ENCODE results near the gene LSP1. TPM values are rescaled to one million over a fixed set of nuclear protein-coding genes. Genes with fewer than 3 reads are reported as not detected.
"Not testable (repeated sequence)": the region's sequence is repeated elsewhere in the genome, so short reads cannot be mapped to it uniquely, and the experiment has no call there.

Gene LSP1, protein sequence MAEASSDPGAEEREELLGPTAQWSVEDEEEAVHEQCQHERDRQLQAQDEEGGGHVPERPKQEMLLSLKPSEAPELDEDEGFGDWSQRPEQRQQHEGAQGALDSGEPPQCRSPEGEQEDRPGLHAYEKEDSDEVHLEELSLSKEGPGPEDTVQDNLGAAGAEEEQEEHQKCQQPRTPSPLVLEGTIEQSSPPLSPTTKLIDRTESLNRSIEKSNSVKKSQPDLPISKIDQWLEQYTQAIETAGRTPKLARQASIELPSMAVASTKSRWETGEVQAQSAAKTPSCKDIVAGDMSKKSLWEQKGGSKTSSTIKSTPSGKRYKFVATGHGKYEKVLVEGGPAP
- total RNA-seq (100 to 1,000 TPM in 8 of 9 donors, 1 to 10 TPM in 1; 4.0 to 323 (median 245) TPM), polyA plus RNA-seq (1,000 to 10,000 TPM in 1 of 3 donors, 100 to 1,000 TPM in 2; 319 to 1,341 (median 324) TPM)
- long read RNA-seq, donor 1, partial matches to known transcripts, result 13,879 of 16,825 reads
- long read RNA-seq, donor 1, other reads (novel, unspliced or antisense), result 2,946 of 16,825 reads
- long read RNA-seq, donor 2, partial matches to known transcripts, result 18,541 of 21,575 reads
- long read RNA-seq, donor 2, other reads (novel, unspliced or antisense), result 3,033 of 21,575 reads
- long read RNA-seq, donor 3, partial matches to known transcripts, result 201 of 459 reads
- long read RNA-seq, donor 3, other reads (novel, unspliced or antisense), result 258 of 459 reads
- long read RNA-seq, donor 4, transcript LSP1-203 (11 exons, 1,785 nt), result major isoform, 50 of 148 reads
- long read RNA-seq, donor 4, transcript LSP1-204 (11 exons, 2,640 nt), result minor isoform, 14 of 148 reads
- long read RNA-seq, donor 4, partial matches to known transcripts, result 30 of 148 reads
- long read RNA-seq, donor 4, other reads (novel, unspliced or antisense), result 51 of 148 reads
- long read RNA-seq, donor 5, transcript LSP1-201 (11 exons, 1,699 nt), result minor isoform, 6 of 806 reads
- long read RNA-seq, donor 5, transcript LSP1-203 (11 exons, 1,785 nt), result major isoform, 331 of 806 reads
- long read RNA-seq, donor 5, transcript LSP1-204 (11 exons, 2,640 nt), result minor isoform, 59 of 806 reads
- long read RNA-seq, donor 5, partial matches to known transcripts, result 52 of 806 reads
- long read RNA-seq, donor 5, other reads (novel, unspliced or antisense), result 353 of 806 reads
- long read RNA-seq, donor 6, transcript LSP1-203 (11 exons, 1,785 nt), result major isoform, 44 of 106 reads
- long read RNA-seq, donor 6, transcript LSP1-204 (11 exons, 2,640 nt), result minor isoform, 10 of 106 reads
- long read RNA-seq, donor 6, partial matches to known transcripts, result 9 of 106 reads
- long read RNA-seq, donor 6, other reads (novel, unspliced or antisense), result 41 of 106 reads
- long read RNA-seq, donor 7, result 0 reads
- long read RNA-seq, donor 8, partial matches to known transcripts, result 2,695 of 4,527 reads
- long read RNA-seq, donor 8, other reads (novel, unspliced or antisense), result 1,832 of 4,527 reads
- long read RNA-seq, donor 9, result 0 reads
- long read RNA-seq, donor 10, result 0 reads

DNA sequence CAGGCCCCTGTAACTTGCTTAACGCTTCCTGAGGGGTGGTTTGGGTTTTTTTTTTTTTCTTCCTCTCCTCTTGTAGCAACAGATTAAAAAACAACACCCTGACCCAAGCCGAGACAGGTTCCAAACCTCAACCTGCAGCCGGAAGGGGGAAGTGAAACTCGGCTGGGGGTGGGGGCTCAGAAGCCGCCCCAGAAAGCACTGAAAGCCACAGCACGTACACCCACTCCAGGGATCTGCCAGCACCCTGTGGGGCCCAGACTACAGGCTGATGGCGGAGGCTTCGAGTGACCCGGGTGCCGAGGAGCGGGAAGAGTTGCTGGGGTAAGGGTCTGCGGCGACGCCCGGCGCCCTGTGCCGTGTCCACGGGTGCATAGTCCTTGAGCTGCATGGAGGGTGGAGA lies at the start of gene LSP1:
Gene LSP1 (plus strand): TSS at position 208 of the 400 bp plus-strand sequence. CDS start 61 bp downstream, at position 269.
- no peaks in the 10 kb centered on the region for H3K27me3 ChIP-seq
- H3K4me1 ChIP-seq (replicated peaks in 1 of 2), result peaks cover 17 to 34% of the 10 kb centered on the region in 2 donors
- WGBS, 4 donors, result 64 to 79% (median 71%) methylated on average over 18 of the region's 18 CpGs
- TF ChIP-seq POLR2A (IDR thresholded peaks at IDR 0.05) (no peak), CTCF (IDR thresholded peaks at IDR 0.05) (no peak)
- no peak within 1 kb of the TSS for H3K4me3 ChIP-seq
- no peak for DNase-seq
- no peaks in the 10 kb centered on the region for H3K9me3 ChIP-seq (replicated peaks in 1 of 3)
- H3K36me3 ChIP-seq (replicated peaks in 1 of 2), result no peaks in the 10 kb centered on the region
- intact Hi-C loops (cut with DNase I), result no loop called here
- peak within 1 kb of the TSS in 1 of 5 donors; percentile 61 for H3K27ac ChIP-seq

- no peak for TF ChIP-seq CTCF (IDR thresholded peaks at IDR 0.05)
- no peak for TF ChIP-seq POLR2A (IDR thresholded peaks at IDR 0.05)
- peaks cover 6% of the 10 kb centered on the region for H3K27me3 ChIP-seq
- no peaks in the 10 kb centered on the region for H3K9me3 ChIP-seq (replicated peaks in 1 of 3)
- no peak overlapping the region for H3K27ac ChIP-seq
- WGBS, 4 donors, result 92 to 93% (median 92%) methylated on average over 14 to 20 of the region's 20 CpGs
- intact Hi-C loops (cut with DNase I), result no loop called here
- no peaks in the 10 kb centered on the region for H3K36me3 ChIP-seq (replicated peaks in 1 of 2)
- DNase-seq, result no peak
- peaks cover 0 to 3% of the 10 kb centered on the region in 2 donors for H3K4me1 ChIP-seq (replicated peaks in 1 of 2)
- H3K4me3 ChIP-seq, result no peak overlapping the region
Observed at GRCh38 chr11:1803246-1803645, 49.6 kb upstream of the LSP1 start.

DNA sequence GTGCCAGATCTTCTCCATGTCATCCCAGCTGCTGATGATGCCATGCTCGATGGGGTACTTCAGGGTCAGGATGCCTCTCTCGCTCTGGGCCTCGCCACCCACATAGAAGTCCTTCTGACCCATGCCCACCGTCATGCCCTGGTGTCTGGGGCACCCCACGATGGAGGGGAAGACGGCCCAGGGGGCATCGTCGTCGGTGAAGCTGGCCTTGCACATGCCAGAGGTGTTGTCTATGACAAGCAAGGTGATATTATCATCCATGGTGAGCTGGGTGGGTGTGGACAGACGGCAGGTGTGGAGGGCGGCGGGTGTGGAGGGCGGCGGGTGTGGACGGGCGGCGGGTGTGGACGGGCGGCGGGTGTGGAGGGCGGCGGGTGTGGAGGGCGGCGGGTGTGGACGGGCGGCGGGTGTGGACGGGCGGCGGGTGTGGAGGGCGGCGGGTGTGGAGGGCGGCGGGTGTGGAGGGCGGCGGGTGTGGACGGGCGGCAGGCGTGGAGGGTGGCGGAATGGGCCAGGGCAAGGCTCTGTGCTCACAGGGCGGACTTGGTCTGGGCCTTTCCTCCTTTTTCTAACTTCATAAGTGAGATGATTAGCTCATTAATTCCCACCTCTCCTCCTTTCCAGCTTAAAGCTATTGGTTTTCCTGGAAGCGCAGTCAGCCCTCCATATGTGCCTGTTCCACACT lies 48.9 kb upstream of the LSP1 start:
- H3K27ac ChIP-seq; H3K4me3 ChIP-seq; H3K27me3 ChIP-seq; H3K4me1 ChIP-seq (replicated peaks in 1 of 2); H3K9me3 ChIP-seq (replicated peaks in 1 of 3); intact Hi-C loops (cut with DNase I); DNase-seq; H3K36me3 ChIP-seq (replicated peaks in 1 of 2): not testable (repeated sequence)
- whole genome bisulfite sequencing, 4 donors, result 87 to 95% (median 90%) methylated on average over 17 to 32 of the region's 42 CpGs

DNA sequence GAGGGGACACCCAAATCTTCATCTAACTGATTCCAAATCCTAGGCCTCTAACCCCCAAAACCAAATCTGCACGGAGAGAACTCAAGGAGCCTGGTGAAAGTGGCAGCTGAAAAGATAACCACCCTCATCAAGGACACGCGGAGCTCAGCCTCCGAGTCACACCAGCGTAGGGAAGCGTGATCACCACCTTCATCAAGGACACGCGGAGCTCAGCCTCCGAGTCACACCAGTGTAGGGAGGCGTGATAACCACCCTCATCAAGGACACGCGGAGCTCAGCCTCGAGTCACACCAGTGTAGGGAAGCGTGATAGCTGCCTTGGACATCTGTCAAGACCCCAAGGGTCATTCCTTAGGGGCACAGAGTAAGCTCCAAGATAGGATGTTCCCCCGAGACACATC lies 47.4 kb upstream of the LSP1 start:
- H3K4me1 ChIP-seq (replicated peaks in 1 of 2), result peaks cover 0 to 3% of the 10 kb centered on the region in 2 donors
- H3K27ac ChIP-seq, result no peak overlapping the region
- no peak overlapping the region for H3K4me3 ChIP-seq
- TF ChIP-seq POLR2A (IDR thresholded peaks at IDR 0.05) (no peak), CTCF (IDR thresholded peaks at IDR 0.05) (no peak)
- DNase-seq, result peak in 4 of 7 donors; percentile 38 to 52 (median 51)
- no peaks in the 10 kb centered on the region for H3K9me3 ChIP-seq (replicated peaks in 1 of 3)
- 54 to 68% (median 58%) methylated on average over 8 to 15 of the region's 15 CpGs for WGBS, 4 donors
- no peaks in the 10 kb centered on the region for H3K36me3 ChIP-seq (replicated peaks in 1 of 2)
- intact Hi-C loops (cut with DNase I), result no loop called here
- no peaks in the 10 kb centered on the region for H3K27me3 ChIP-seq

All from adrenal gland (tissue), 19 donors.